Glutamatergic neuron (in vitro differentiated cells): Measurements from ENCODE around the gene ESPL1. TPM values are rescaled to one million over a fixed set of nuclear protein-coding genes. Genes with fewer than 3 reads are reported as not detected.

Experiments used
- DNase-seq: peaks from one replicate; pipeline ENCODE4 v3.0.0; 2022
- H3K27ac Mint-ChIP-seq: one replicate; pipeline ENCODE4 v1.8.0; 2020; ENCODE audit warnings: mild to moderate bottlenecking, mixed read lengths, inconsistent platforms; ENCODE audit not compliant: unreplicated experiment
- H3K27me3 Mint-ChIP-seq: one replicate; pipeline ENCODE4 v1.8.0; 2020; ENCODE audit warnings: mild to moderate bottlenecking, moderate library complexity, mixed read lengths, inconsistent platforms; ENCODE audit not compliant: unreplicated experiment
- H3K36me3 Mint-ChIP-seq: one replicate; pipeline ENCODE4 v1.8.0; 2020; ENCODE audit warnings: mild to moderate bottlenecking, mixed read lengths, inconsistent platforms; ENCODE audit not compliant: unreplicated experiment
- H3K4me1 Mint-ChIP-seq: one replicate; pipeline ENCODE4 v1.8.0; 2020; ENCODE audit warnings: mild to moderate bottlenecking, low read depth, mixed read lengths, inconsistent platforms; ENCODE audit not compliant: unreplicated experiment
- H3K4me3 Mint-ChIP-seq: one replicate; pipeline ENCODE4 v1.8.0; 2020; ENCODE audit warnings: mild to moderate bottlenecking, mixed read lengths, inconsistent platforms; ENCODE audit not compliant: unreplicated experiment
- H3K9me3 Mint-ChIP-seq: one replicate; pipeline ENCODE4 v1.8.0; 2020; ENCODE audit warnings: mild to moderate bottlenecking, moderate library complexity, mixed read lengths, inconsistent platforms; ENCODE audit not compliant: unreplicated experiment
- CTCF ChIP-seq: fragments of 200-600 bp; sonication (generic); IDR thresholded peaks from one replicate; pipeline ENCODE4 v1.5.0; 2021; ENCODE audit not compliant: partially characterized antibody, unreplicated experiment
- total RNA-seq: library from RNA; stranded (reverse); fragmentation: NEBNext Ultra II Directional; extraction: Animal tissue kit (Norgen Biotek cat#: 25700); gene quantifications from one replicate; pipeline ENCODE4 v1.2.1, GENCODE V29; 2021; ENCODE audit not compliant: unreplicated experiment

The ESPL1 gene
- total RNA-seq, 1 donor from 2014 or later, result 5.1 TPM

GRCh38 chr12:53324779-53325510 is 56.8 kb downstream of the ESPL1 start:
- H3K4me3 Mint-ChIP-seq, result peak overlapping the region; percentile 85

GRCh38 chr12:53325511-53326061 is 57.5 kb downstream of the ESPL1 start:
- Mint-ChIP-seq H3K27me3 (peaks cover 23% of the 10 kb centered on the region), H3K9me3 (peaks cover 7% of the 10 kb centered on the region), H3K36me3 (no peaks in the 10 kb centered on the region), H3K27ac (no peak overlapping the region), H3K4me3 (peak overlapping the region; percentile 80), H3K4me1 (peaks cover 10% of the 10 kb centered on the region)
- TF ChIP-seq CTCF, result no peak
- DNase-seq, result peak; percentile 46

More at GRCh38 chr12:53324779-53325510, 56.8 kb downstream of the ESPL1 start:
- peak; percentile 66 for TF ChIP-seq CTCF
- Mint-ChIP-seq H3K4me1 (peaks cover 12% of the 10 kb centered on the region), H3K36me3 (no peaks in the 10 kb centered on the region), H3K27ac (peak overlapping the region; percentile 46), H3K27me3 (peaks cover 21% of the 10 kb centered on the region), H3K9me3 (peaks cover 4% of the 10 kb centered on the region)
- DNase-seq, result peak; percentile 91

GRCh38 chr12:53326460-53327185 is 58.5 kb downstream of the ESPL1 start:
- TF ChIP-seq CTCF, result no peak
- peaks cover 5% of the 10 kb centered on the region for H3K4me1 Mint-ChIP-seq
- peak overlapping the region; percentile 80 for H3K4me3 Mint-ChIP-seq
- H3K36me3 Mint-ChIP-seq, result no peaks in the 10 kb centered on the region
- DNase-seq, result no peak
- H3K9me3 Mint-ChIP-seq, result peaks cover 5% of the 10 kb centered on the region
- H3K27me3 Mint-ChIP-seq, result peaks cover 24% of the 10 kb centered on the region
- H3K27ac Mint-ChIP-seq, result no peak overlapping the region

- no peaks in the 10 kb centered on the region for H3K36me3 Mint-ChIP-seq
- H3K4me1 Mint-ChIP-seq, result peaks cover 5% of the 10 kb centered on the region
- TF ChIP-seq CTCF, result peak; percentile 51
- DNase-seq, result no peak
- peaks cover 24% of the 10 kb centered on the region for H3K27me3 Mint-ChIP-seq
- H3K9me3 Mint-ChIP-seq, result peaks cover 5% of the 10 kb centered on the region
- no peak overlapping the region for H3K4me3 Mint-ChIP-seq
- no peak overlapping the region for H3K27ac Mint-ChIP-seq
Observed at GRCh38 chr12:53327435-53328042, 59.4 kb downstream of the ESPL1 start.
